Bronchial epithelial cell (primary cell): Measurements from ENCODE around the gene SMARCB1. TPM values are rescaled to one million over a fixed set of nuclear protein-coding genes. Genes with fewer than 3 reads are reported as not detected.

Source experiments
- DNase-seq: peaks from one replicate; pipeline ENCODE4 v3.0.0-alpha.2; 2010; ENCODE audit warnings: low read depth
- FAIRE-seq: peaks from 2 replicates; lab custom pipeline; 2011; peaks lifted over from hg19 to GRCh38; lab: Jason Lieb, UNC
- H3K27me3 ChIP-seq: 2 replicates; pipeline ENCODE4 v1.5.1; 2011; ENCODE audit warnings: low read length; ENCODE audit not compliant: control insufficient read depth, insufficient read depth
- H3K36me3 ChIP-seq: 2 replicates; pipeline ENCODE4 v1.5.1; 2011; ENCODE audit warnings: low read length; ENCODE audit not compliant: control insufficient read depth, insufficient read depth
- H3K4me3 ChIP-seq: 2 replicates; pipeline ENCODE4 v1.5.1; 2011; ENCODE audit warnings: mild to moderate bottlenecking, low read depth, low read length, control low read depth
- CTCF ChIP-seq: IDR thresholded peaks from 2 replicates; pipeline ENCODE4 v1.5.1; 2011; ENCODE audit warnings: mild to moderate bottlenecking, moderate library complexity, low read length, control low read depth, inconsistent platforms; ENCODE audit not compliant: insufficient read depth, severe bottlenecking
- total RNA-seq: library from RNA; depleted of rRNA; stranded (reverse); fragments of >200 nt; gene quantifications from 2 replicates; pipeline ENCODE4 v1.2.1, GENCODE V29; 2014

The SMARCB1 gene
- total RNA-seq, 1 donor from 2014 or later, result 19.5 TPM

- TF ChIP-seq CTCF, result no peak
- H3K4me3 ChIP-seq, result no peak overlapping the region
- DNase-seq, result no peak
- H3K27me3 ChIP-seq, result no peaks in the 10 kb centered on the region
- H3K36me3 ChIP-seq, result no peaks in the 10 kb centered on the region
- FAIRE-seq, result no peak
Observed at GRCh38 chr22:23841292-23841691, 54.5 kb downstream of the SMARCB1 start.

GRCh38 chr22:23841736-23842445 lies 55.1 kb downstream of the SMARCB1 start:
- no peak for DNase-seq
- Histone ChIP-seq H3K4me3 (no peak overlapping the region), H3K36me3 (no peaks in the 10 kb centered on the region), H3K27me3 (no peaks in the 10 kb centered on the region)
- FAIRE-seq, result no peak
- no peak for TF ChIP-seq CTCF

- Histone ChIP-seq H3K36me3 (no peaks in the 10 kb centered on the region), H3K27me3 (no peaks in the 10 kb centered on the region), H3K4me3 (no peak overlapping the region)
- DNase-seq, result no peak
- TF ChIP-seq CTCF, result no peak
- no peak for FAIRE-seq
Observed at GRCh38 chr22:23842599-23842998, 55.8 kb downstream of the SMARCB1 start.

- TF ChIP-seq CTCF, result no peak
- DNase-seq, result no peak
- Histone ChIP-seq H3K4me3 (no peak overlapping the region), H3K27me3 (no peaks in the 10 kb centered on the region), H3K36me3 (no peaks in the 10 kb centered on the region)
- peak; percentile 76 for FAIRE-seq
Observed at GRCh38 chr22:23844739-23845202, 58.0 kb downstream of the SMARCB1 start.

GRCh38 chr22:23845265-23846080 lies 58.7 kb downstream of the SMARCB1 start:
- no peaks in the 10 kb centered on the region for H3K27me3 ChIP-seq
- no peak overlapping the region for H3K4me3 ChIP-seq
- no peaks in the 10 kb centered on the region for H3K36me3 ChIP-seq
- FAIRE-seq, result no peak
- TF ChIP-seq CTCF, result no peak
- no peak for DNase-seq
